GM21723 (cell line): ENCODE measurements around the gene CTCF.

Source experiments
- ATAC-seq: cut with Tn5 transposase; IDR thresholded peaks from one replicate; pipeline ENCODE4 v1.9.1; 2021; ENCODE audit warnings: mild to moderate bottlenecking, moderate library complexity; ENCODE audit not compliant: unreplicated experiment

The CTCF gene

GRCh38 chr16:67676939-67677338, 114.6 kb downstream of the CTCF start:
- no peak for ATAC-seq

- no peak for ATAC-seq
Observed at GRCh38 chr16:67677712-67678111, 115.4 kb downstream of the CTCF start.

GRCh38 chr16:67678354-67679023, 116.2 kb downstream of the CTCF start:
- ATAC-seq: no peak

GRCh38 chr16:67679935-67680897, 117.9 kb downstream of the CTCF start:
- no peak for ATAC-seq

- no peak for ATAC-seq
Observed at GRCh38 chr16:67683767-67684166, 121.4 kb downstream of the CTCF start.

- ATAC-seq: no peak
Observed at GRCh38 chr16:67685388-67686112, 123.2 kb downstream of the CTCF start.
